ENCODE results near the gene NXPE3. TPM values are rescaled to one million over a fixed set of nuclear protein-coding genes. Genes with fewer than 3 reads are reported as not detected.

NXPE3 gene
- total and polyA plus RNA-seq, 9 of the 15 experiments (the other 6 are each of a cell fraction or from before 2014, with no cell fraction given) = 0.25 to 2.5 (median 0.95) TPM

DNA sequence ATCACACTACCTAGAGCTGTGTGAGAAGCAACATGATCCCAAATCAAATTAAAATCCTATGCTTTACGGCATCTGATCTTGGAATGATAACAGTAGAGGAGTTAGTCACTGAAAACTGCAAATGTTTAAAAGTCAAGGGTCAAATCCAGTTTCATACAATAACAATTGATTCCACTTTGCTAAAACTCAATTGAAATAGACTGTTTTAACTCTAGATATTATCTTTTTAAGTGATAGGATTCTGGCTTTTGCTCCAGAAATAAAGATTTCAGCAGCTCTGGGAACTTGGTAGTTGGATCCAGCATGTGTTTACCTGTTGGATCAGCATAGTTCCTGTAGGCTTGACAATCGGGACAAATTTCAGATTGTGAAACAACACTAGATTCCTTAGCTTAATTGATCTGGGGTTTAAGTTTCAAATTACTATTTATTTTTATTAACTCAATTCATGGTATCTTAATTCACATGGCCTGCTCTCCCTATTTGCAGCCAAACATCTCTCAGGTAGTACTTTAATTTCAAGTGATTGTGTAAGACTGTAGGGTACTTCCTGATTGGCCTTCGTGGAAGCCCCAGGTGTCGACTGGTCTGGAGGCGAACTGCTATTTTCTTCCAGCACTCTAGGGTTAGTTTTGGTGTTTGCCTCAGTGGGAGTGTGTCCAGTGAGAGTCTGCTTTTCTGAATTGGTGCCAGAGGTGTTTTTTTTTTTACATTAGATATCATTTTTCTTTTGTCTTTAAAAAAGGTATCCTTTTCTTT, 86.9 kb downstream of the NXPE3 start:
- DNase-seq (ENCODE audit: extremely low read depth in 1 of 4, low spot score in 3 of 4) (peak; percentile 8 to 44 (median 38)), FAIRE-seq (no peak), ATAC-seq (peak; percentile 48; the same call in 1 of the 3 replicates)
- TF ChIP-seq MCM7 (IDR thresholded peaks at IDR 0.05) = no peak
- peak; percentile 46 for TF ChIP-seq CEBPB (tag; IDR thresholded peaks at IDR 0.05)
- Histone ChIP-seq H3K27ac (ENCODE audit: extremely low read depth, low read depth, low read length) (no peak overlapping the region), H3K79me2 (ENCODE audit: control insufficient read depth, insufficient read depth, low read length) (no peaks in the 10 kb centered on the region), H3K4me1 (replicated peaks in 1 of 2; ENCODE audit: control insufficient read depth in 2 of 2, insufficient read depth in 2 of 2, low read length in 2 of 2) (peaks cover 0 to 8% of the 10 kb centered on the region in 2 experiments; a peak in 3 of 5 replicates), H3K36me3 (ENCODE audit: control insufficient read depth, insufficient read depth, low read length) (peaks cover 4% of the 10 kb centered on the region; the same call in 1 of the 3 replicates), H3K27me3 (ENCODE audit: control insufficient read depth in 2 of 2, insufficient read depth in 2 of 2, low read length in 2 of 2) (no peaks in the 10 kb centered on the region), H2AFZ (ENCODE audit: low read depth, low read length) (no peak overlapping the region), H3K9ac (ENCODE audit: insufficient read depth in 1 of 2, low read depth in 2 of 2, low read length in 2 of 2) (no peak overlapping the region), H3K4me3 (no peak overlapping the region), H3K9me3 (replicated peaks; ENCODE audit: control insufficient read depth, insufficient read depth, low read depth, low read length) (no peaks in the 10 kb centered on the region), H3K9me1 (ENCODE audit: control insufficient read depth, insufficient read depth, low read length) (no peaks in the 10 kb centered on the region), H4K20me1 (replicated peaks; ENCODE audit: control insufficient read depth, insufficient read depth, low read length) (no peaks in the 10 kb centered on the region), H3K4me2 (ENCODE audit: insufficient read depth, low read length) (no peak overlapping the region)
- BruUV-seq (replicated peaks) = no TSS peak
- 50% methylated on average over 5 of the region's 5 CpGs for whole genome bisulfite sequencing (ENCODE audit: insufficient coverage, low coverage, missing lambda C conversion rate)
- intact Hi-C loops (cut with micrococcal nuclease) (no loop called here), in situ Hi-C loops (cut with MboI) (no loop called here)
- POLR2A ChIA-PET = no interaction called here
- CTCF ChIA-PET (ENCODE audit: low intra/inter-chr PET ratio) = no interaction called here

DNA sequence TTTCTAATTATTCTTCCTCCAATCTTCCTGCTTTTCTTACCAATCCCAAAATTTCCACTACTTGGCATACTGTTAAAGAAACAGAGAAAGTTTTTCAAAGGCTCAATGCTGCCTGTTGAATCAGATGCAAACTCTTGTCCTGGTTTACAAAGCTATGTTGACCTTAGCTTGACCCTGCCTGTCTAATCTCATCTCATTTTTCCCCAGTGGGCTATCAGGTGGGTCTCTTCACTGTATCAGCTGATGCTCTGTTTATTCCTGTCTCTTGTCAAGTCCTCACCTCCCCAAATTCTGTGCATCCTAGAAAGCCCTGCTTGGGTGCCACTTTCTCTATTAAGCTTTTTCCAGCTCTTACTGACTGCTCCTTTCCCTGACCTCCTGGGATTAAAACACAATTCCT, 88.5 kb downstream of the NXPE3 start:
- intact Hi-C loops (cut with micrococcal nuclease) = no loop called here
- Histone ChIP-seq H3K9me3 (replicated peaks; ENCODE audit: control insufficient read depth, insufficient read depth, low read depth, low read length) (no peaks in the 10 kb centered on the region), H3K4me2 (ENCODE audit: insufficient read depth, low read length) (no peak overlapping the region), H3K36me3 (ENCODE audit: control insufficient read depth, insufficient read depth, low read length) (no peaks in the 10 kb centered on the region), H3K27me3 (ENCODE audit: control insufficient read depth in 2 of 2, insufficient read depth in 2 of 2, low read length in 2 of 2) (no peaks in the 10 kb centered on the region), H3K79me2 (ENCODE audit: control insufficient read depth, insufficient read depth, low read length) (no peaks in the 10 kb centered on the region), H3K4me3 (no peak overlapping the region), H2AFZ (ENCODE audit: low read depth, low read length) (no peak overlapping the region), H3K9ac (ENCODE audit: insufficient read depth in 1 of 2, low read depth in 2 of 2, low read length in 2 of 2) (no peak overlapping the region), H3K4me1 (replicated peaks in 1 of 2; ENCODE audit: control insufficient read depth in 2 of 2, insufficient read depth in 2 of 2, low read length in 2 of 2) (peaks cover 0 to 8% of the 10 kb centered on the region in 2 experiments; a peak in 3 of 5 replicates), H3K27ac (ENCODE audit: extremely low read depth, low read depth, low read length) (no peak overlapping the region), H3K9me1 (ENCODE audit: control insufficient read depth, insufficient read depth, low read length) (no peaks in the 10 kb centered on the region), H4K20me1 (replicated peaks; ENCODE audit: control insufficient read depth, insufficient read depth, low read length) (no peaks in the 10 kb centered on the region)
- ChIA-PET POLR2A (interaction anchor here (0.9 to 1.5 kb wide), 3 partner anchors 11 to 18 kb away, joined by 3 to 4 read pairs (median 3); partner anchors contain the start of gene NFKBIZ), CTCF (ENCODE audit: low intra/inter-chr PET ratio) (no interaction called here)
- TF ChIP-seq U2AF1 (optimal IDR thresholded peaks at IDR 0.05; ENCODE audit: low read depth, low read length) (no peak), POLR2B (IDR thresholded peaks at IDR 0.05; ENCODE audit: low read depth, partially characterized antibody) (no peak), NFATC3 (IDR thresholded peaks at IDR 0.05) (no peak), U2AF2 (optimal IDR thresholded peaks at IDR 0.05; ENCODE audit: low read depth, low read length) (no peak), SIX5 (IDR thresholded peaks at IDR 0.05; ENCODE audit: borderline replicate concordance in 1 of 2, insufficient read depth in 1 of 2, low read depth in 1 of 2, low read length in 2 of 2) (no peak), JUN (IDR thresholded peaks at IDR 0.05; ENCODE audit: borderline replicate concordance, low read depth, low read length) (no peak), JUN (CRISPR knock-in tag; IDR thresholded peaks at IDR 0.05; ENCODE audit: borderline replicate concordance) (no peak), ZC3H8 (IDR thresholded peaks at IDR 0.05) (no peak)
- TF ChIP-seq, protein P1, sequence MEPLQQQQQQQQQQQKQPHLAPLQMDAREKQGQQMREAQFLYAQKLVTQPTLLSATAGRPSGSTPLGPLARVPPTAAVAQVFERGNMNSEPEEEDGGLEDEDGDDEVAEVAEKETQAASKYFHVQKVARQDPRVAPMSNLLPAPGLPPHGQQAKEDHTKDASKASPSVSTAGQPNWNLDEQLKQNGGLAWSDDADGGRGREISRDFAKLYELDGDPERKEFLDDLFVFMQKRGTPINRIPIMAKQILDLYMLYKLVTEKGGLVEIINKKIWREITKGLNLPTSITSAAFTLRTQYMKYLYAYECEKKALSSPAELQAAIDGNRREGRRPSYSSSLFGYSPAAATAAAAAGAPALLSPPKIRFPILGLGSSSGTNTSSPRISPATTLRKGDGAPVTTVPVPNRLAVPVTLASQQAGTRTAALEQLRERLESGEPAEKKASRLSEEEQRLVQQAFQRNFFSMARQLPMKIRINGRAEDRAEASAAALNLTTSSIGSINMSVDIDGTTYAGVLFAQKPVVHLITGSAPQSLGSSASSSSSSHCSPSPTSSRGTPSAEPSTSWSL (CRISPR knock-in tag; IDR thresholded peaks at IDR 0.05; ENCODE audit: borderline replicate concordance) = no peak
- DNase-seq (ENCODE audit: extremely low read depth in 1 of 4, low spot score in 3 of 4) (peak in 1 of 4 experiments; percentile 8), ATAC-seq (no peak), FAIRE-seq (no peak)
- in situ Hi-C loops (cut with MboI) = no loop called here
- no TSS peak for BruUV-seq (replicated peaks)

Data from K562 (cell line).